Measurements from ENCODE around the gene PSMA1.

The PSMA1 gene

DNA sequence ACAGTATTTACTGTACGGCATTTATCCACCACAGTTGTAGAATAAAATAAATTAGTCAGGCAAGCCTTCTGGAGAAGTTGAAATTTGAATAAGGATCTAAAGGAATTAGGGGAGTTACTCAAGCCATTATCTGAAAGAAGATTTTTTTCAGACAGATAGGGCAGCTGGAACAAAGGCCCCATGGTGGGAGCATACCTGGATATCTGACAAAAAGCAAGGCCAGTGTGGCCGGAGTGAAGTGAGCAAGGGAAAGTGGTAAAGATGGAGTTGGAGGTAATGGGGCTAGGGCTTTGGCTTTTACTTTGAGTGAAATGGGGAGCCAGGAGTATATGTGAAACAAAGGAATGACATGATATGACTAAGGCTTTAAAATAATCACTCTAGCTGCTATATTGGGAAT, 45.7 kb upstream of the PSMA1 start:
- Histone ChIP-seq H3F3A (ENCODE audit: insufficient read depth, low read length) (no peaks in the 10 kb centered on the region), H2AFZ (ENCODE audit: low read length) (no peak overlapping the region), H3K9me3 (ENCODE audit: low read length) (no peaks in the 10 kb centered on the region), H3K27me3 (ENCODE audit: insufficient read depth, low read length) (no peaks in the 10 kb centered on the region), H4K20me1 (ENCODE audit: insufficient read depth, low read length) (no peaks in the 10 kb centered on the region), H3K27ac (ENCODE audit: low read depth, low read length, poor library complexity, severe bottlenecking) (no peak overlapping the region), H3K9ac (ENCODE audit: low read length) (no peak overlapping the region), H3K4me2 (ENCODE audit: low read length) (no peak overlapping the region), H3K9me2 (ENCODE audit: low read depth, low read length) (no peaks in the 10 kb centered on the region), H3K4me1 (ENCODE audit: insufficient read depth, low read length, severe bottlenecking) (no peaks in the 10 kb centered on the region), H3K36me3 (ENCODE audit: insufficient read depth, low read length) (no peaks in the 10 kb centered on the region), H3K79me2 (ENCODE audit: insufficient read depth, low read length) (no peaks in the 10 kb centered on the region), H3K4me3 (ENCODE audit: low read depth, low read length, poor library complexity, severe bottlenecking) (no peak overlapping the region)
- TF ChIP-seq, protein P1, sequence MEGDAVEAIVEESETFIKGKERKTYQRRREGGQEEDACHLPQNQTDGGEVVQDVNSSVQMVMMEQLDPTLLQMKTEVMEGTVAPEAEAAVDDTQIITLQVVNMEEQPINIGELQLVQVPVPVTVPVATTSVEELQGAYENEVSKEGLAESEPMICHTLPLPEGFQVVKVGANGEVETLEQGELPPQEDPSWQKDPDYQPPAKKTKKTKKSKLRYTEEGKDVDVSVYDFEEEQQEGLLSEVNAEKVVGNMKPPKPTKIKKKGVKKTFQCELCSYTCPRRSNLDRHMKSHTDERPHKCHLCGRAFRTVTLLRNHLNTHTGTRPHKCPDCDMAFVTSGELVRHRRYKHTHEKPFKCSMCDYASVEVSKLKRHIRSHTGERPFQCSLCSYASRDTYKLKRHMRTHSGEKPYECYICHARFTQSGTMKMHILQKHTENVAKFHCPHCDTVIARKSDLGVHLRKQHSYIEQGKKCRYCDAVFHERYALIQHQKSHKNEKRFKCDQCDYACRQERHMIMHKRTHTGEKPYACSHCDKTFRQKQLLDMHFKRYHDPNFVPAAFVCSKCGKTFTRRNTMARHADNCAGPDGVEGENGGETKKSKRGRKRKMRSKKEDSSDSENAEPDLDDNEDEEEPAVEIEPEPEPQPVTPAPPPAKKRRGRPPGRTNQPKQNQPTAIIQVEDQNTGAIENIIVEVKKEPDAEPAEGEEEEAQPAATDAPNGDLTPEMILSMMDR (IDR thresholded peaks at IDR 0.05; ENCODE audit: low read length) = no peak
- no peak for TF ChIP-seq EZH2 (IDR thresholded peaks at IDR 0.05; ENCODE audit: borderline replicate concordance, low read length)

DNA sequence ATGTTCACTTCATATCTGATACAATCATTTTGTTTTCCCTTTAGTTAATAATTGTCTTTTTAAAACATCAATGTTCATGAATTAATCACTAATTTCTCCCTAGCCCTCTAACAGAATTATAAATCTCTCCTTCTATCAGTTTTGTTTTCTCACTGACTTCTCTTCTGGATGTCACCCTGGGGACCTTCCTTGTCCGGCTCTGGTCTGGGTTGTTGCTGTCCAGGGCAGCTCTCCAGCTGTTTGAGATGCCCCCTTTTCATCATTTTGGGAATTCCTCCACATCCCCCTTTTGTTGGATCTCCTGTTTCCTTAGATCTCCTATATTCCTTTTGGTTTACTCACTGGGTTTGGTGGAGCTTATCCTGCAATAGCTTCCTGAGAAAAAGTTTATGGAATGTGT, 35.6 kb upstream of the PSMA1 start:
- peak overlapping the region; percentile 48 for H3K27ac ChIP-seq (ENCODE audit: low read depth, low read length, poor library complexity, severe bottlenecking)
- H2AFZ ChIP-seq (ENCODE audit: low read length) = no peak overlapping the region
- no peaks in the 10 kb centered on the region for H3K9me3 ChIP-seq (ENCODE audit: low read length)
- no peaks in the 10 kb centered on the region for H4K20me1 ChIP-seq (ENCODE audit: insufficient read depth, low read length)
- H3K9me2 ChIP-seq (ENCODE audit: low read depth, low read length) = no peaks in the 10 kb centered on the region
- H3K9ac ChIP-seq (ENCODE audit: low read length) = no peak overlapping the region
- no peak overlapping the region for H3K4me2 ChIP-seq (ENCODE audit: low read length)
- no peaks in the 10 kb centered on the region for H3K36me3 ChIP-seq (ENCODE audit: insufficient read depth, low read length)
- no peak for TF ChIP-seq EZH2 (IDR thresholded peaks at IDR 0.05; ENCODE audit: borderline replicate concordance, low read length)
- TF ChIP-seq, protein P1 (IDR thresholded peaks at IDR 0.05; ENCODE audit: low read length) = no peak
- H3K27me3 ChIP-seq (ENCODE audit: insufficient read depth, low read length) = no peaks in the 10 kb centered on the region
- H3K79me2 ChIP-seq (ENCODE audit: insufficient read depth, low read length) = no peaks in the 10 kb centered on the region
- H3K4me3 ChIP-seq (ENCODE audit: low read depth, low read length, poor library complexity, severe bottlenecking) = no peak overlapping the region
- H3K4me1 ChIP-seq (ENCODE audit: insufficient read depth, low read length, severe bottlenecking) = peaks cover 12% of the 10 kb centered on the region
- H3F3A ChIP-seq (ENCODE audit: insufficient read depth, low read length) = no peaks in the 10 kb centered on the region

GRCh38 chr11:14554959-14555358, 34.8 kb upstream of the PSMA1 start:
- Histone ChIP-seq H4K20me1 (ENCODE audit: insufficient read depth, low read length) (no peaks in the 10 kb centered on the region), H3K9me3 (ENCODE audit: low read length) (no peaks in the 10 kb centered on the region), H3K9me2 (ENCODE audit: low read depth, low read length) (no peaks in the 10 kb centered on the region), H3F3A (ENCODE audit: insufficient read depth, low read length) (no peaks in the 10 kb centered on the region), H3K27me3 (ENCODE audit: insufficient read depth, low read length) (no peaks in the 10 kb centered on the region), H3K4me3 (ENCODE audit: low read depth, low read length, poor library complexity, severe bottlenecking) (no peak overlapping the region), H3K27ac (ENCODE audit: low read depth, low read length, poor library complexity, severe bottlenecking) (peak overlapping the region; percentile 48), H3K4me1 (ENCODE audit: insufficient read depth, low read length, severe bottlenecking) (peaks cover 12% of the 10 kb centered on the region), H3K4me2 (ENCODE audit: low read length) (peak overlapping the region; percentile 38), H2AFZ (ENCODE audit: low read length) (no peak overlapping the region), H3K9ac (ENCODE audit: low read length) (no peak overlapping the region), H3K79me2 (ENCODE audit: insufficient read depth, low read length) (no peaks in the 10 kb centered on the region), H3K36me3 (ENCODE audit: insufficient read depth, low read length) (no peaks in the 10 kb centered on the region)
- TF ChIP-seq, protein P1 (IDR thresholded peaks at IDR 0.05; ENCODE audit: low read length) = no peak
- no peak for TF ChIP-seq EZH2 (IDR thresholded peaks at IDR 0.05; ENCODE audit: borderline replicate concordance, low read length)
